ENCODE results near the gene SLC38A3. TPM values are rescaled to one million over a fixed set of nuclear protein-coding genes. Genes with fewer than 3 reads are reported as not detected.

The SLC38A3 gene
- total RNA-seq, 1 experiment from 2014 or later: not detected

DNA sequence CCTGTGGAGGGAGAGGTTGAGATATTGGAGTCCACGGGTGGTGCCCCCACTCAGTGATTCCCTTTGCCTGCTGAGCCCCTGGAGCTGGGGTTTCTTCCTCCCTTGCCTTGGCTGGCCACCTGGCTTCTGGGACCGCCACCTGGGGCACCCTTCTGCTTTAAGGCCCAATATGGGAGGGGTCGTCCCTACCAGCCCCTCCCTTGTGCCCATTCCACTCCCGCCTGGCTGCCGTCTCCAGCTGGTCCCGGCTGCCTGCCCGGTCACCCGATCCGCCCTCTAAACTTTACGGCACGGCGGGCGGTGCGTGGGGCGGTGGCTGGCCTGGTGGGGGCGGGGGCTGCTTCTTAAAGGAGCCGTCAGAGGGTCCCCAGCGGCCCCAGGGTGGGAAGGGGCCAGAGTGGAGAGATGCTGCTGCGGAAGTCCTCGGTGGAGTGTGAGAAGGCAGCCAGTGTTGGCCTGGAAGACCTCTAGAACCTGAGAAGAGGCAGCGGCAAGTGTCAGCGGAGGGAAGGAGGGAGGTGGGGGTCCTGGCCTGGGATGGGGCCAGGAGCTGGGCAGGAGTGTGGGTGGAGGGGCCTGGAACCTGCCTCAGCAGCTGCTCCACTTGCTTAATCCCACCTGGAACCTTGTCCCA is 62.3 kb downstream of the SLC38A3 start:
- DNase-seq (ENCODE audit: low spot score): no peak

DNA sequence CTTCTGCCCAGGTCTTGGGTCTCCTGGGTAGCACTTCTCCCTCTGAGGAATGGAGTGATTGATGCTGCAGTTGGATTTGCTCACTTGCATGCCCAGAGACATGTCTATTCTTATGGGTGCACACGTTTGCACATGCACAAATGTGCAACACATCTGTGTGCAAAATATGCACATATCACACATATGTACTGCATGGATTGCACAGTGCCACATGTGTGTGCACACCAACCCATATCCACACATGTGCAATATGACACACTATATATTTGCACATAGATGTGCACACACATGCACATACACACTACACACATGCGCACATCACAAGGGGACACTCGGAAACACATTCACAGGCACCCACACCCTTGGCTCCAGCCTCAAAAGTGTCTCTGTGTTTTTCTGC is 63.2 kb downstream of the SLC38A3 start:
- DNase-seq (ENCODE audit: low spot score): no peak

DNA sequence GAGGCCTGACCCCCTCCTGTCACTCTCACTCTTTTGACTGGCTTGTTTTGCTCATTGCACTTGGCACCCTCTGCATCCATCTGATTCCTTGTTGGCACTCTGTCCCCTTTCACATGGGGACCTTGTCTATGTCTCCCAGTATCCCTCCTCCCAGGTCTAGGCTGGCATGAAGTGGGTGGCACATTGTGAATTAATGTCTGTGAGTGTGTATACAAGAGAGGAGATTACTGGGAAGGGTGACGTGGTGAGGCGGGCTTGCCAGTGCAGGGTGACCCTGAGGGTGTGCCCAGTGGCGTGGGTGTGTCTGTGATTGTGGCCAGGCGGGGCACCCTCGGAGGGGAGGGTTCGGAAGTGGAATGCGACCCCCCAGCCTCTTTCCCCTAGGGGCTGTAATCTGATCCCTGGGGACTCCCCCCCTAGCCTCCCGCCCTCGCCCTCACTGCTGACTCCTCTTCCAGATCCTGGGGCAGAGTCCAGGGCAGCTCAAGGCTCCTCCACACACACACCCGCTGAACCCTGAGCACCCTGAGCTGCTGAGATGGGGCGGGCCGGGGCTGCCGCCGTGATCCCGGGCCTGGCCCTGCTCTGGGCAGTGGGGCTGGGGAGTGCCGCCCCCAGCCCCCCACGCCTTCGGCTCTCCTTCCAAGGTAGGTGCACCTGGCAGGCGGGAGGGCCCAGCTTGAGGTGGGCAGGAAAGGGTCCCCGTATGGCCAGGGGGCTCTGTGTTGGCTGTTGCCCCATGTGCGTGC is 63.8 kb downstream of the SLC38A3 start, which contains the start of gene SEMA3B:
TSS of gene SEMA3B (plus strand) at position 445 of the 749 bp plus-strand sequence. CDS start at position 539, 94 bp downstream.
- DNase-seq (ENCODE audit: low spot score): peak; percentile 82

DNA sequence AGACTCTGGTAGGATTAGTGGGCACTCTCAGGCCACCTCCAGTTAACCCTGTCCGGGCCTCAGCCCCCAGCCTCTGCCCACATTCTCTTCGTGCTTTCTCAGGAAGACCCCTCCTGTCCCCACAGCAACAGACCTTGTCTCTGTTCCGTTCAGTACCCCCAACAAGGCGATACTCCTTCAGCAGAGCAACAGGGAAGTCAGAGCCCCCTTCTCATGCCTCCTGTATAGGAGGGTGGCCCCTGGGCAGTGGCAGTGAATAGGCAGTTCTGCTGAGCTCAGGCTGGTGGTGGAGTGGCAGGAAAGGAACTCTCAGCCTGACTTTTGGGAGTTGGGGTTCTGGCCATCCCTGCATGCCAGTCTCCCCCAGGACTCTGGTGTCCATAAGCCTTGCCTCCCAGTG is 64.4 kb downstream of the SLC38A3 start:
- no peak for DNase-seq (ENCODE audit: low spot score)

DNA sequence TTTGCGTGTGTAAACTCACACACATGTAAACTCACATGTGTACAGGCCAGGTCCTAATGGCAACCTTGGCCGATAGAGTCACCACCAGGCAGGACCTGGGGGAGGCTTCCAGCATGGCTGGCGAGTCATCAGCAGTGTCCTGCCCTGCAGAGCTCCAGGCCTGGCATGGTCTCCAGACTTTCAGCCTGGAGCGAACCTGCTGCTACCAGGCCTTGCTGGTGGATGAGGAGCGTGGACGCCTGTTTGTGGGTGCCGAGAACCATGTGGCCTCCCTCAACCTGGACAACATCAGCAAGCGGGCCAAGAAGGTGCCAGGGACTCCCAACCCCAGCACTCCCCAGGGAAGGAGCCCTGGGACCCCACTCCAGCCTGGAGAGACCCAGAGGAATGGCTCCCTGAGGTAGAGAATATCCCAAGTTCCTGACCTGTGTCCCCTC is 64.9 kb downstream of the SLC38A3 start:
- DNase-seq (ENCODE audit: low spot score): peak; percentile 62

DNA sequence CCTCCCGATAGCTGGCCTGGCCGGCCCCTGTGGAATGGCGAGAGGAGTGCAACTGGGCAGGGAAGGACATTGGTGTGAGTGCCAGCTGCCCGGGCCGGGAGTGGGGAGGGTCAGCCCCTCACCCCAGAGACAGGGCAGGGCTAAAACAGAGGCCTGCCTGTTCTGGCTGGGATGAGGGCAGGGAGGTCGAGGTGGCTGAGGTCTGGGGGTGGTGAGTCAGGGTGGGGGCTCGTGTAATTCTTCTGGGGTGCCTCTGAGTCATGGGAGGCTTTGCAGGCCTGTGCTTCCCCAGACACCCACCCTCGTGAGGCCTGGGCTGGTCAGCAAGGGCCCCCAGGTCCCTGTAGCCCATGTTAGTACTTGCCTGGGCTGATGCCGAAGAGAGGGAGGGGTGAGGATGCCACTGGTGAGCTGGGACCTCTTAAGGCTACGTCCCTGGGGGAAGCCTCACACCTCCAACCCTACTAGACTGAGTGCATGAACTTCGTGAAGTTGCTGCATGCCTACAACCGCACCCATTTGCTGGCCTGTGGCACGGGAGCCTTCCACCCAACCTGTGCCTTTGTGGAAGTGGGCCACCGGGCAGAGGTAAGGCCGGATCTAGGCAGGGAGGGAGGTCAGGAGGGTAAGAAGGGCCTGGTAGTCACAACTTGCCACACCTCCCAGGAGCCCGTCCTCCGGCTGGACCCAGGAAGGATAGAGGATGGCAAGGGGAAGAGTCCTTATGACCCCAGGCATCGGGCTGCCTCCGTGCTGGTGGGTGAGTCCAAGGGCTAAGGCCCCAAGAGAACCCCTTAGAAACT is 65.6 kb downstream of the SLC38A3 start:
- no peak for DNase-seq (ENCODE audit: low spot score)

Other genes with a start within 250 kb of the SLC38A3 start
- gene RBM5, start 116.4 kb upstream of the SLC38A3 start, total RNA-seq (2014; rRNA removed; shearing (Covaris generic)): 53.7 and 79.1 TPM in 2 replicates
- 3.5 and 11.1 TPM in 2 replicates for gene SEMA3F, start 49.9 kb upstream of the SLC38A3 start, total RNA-seq (2014; rRNA removed; shearing (Covaris generic))
- not detected in 2 replicates for gene GNAT1, start 13.7 kb upstream of the SLC38A3 start, total RNA-seq (2014; rRNA removed; shearing (Covaris generic))
- gene GNAI2, start 30.9 kb downstream of the SLC38A3 start, total RNA-seq (2014; rRNA removed; shearing (Covaris generic)): 247 and 283 TPM in 2 replicates
- 22.9 and 26.3 TPM in 2 replicates for gene SEMA3B, start 63.9 kb downstream of the SLC38A3 start, total RNA-seq (2014; rRNA removed; shearing (Covaris generic))
- not detected in 2 replicates for gene LSMEM2, start 73.8 kb downstream of the SLC38A3 start, total RNA-seq (2014; rRNA removed; shearing (Covaris generic))
- gene IFRD2, start 87.2 kb downstream of the SLC38A3 start, total RNA-seq (2014; rRNA removed; shearing (Covaris generic)): 120 and 129 TPM in 2 replicates
- gene HYAL3, start 94.1 kb downstream of the SLC38A3 start, total RNA-seq (2014; rRNA removed; shearing (Covaris generic)): 7.5 and 9.7 TPM in 2 replicates
- 8.5 and 13.1 TPM in 2 replicates for gene NAA80, start 94.1 kb downstream of the SLC38A3 start, total RNA-seq (2014; rRNA removed; shearing (Covaris generic))
- gene HYAL1, start 98.3 kb downstream of the SLC38A3 start, total RNA-seq (2014; rRNA removed; shearing (Covaris generic)): 0.72 and 2.3 TPM in 2 replicates
- 113 TPM in 2 replicates for gene HYAL2, start 117.5 kb downstream of the SLC38A3 start, total RNA-seq (2014; rRNA removed; shearing (Covaris generic))
- 30.6 and 34.3 TPM in 2 replicates for gene TUSC2, start 123.0 kb downstream of the SLC38A3 start, total RNA-seq (2014; rRNA removed; shearing (Covaris generic))
- gene RASSF1, start 135.6 kb downstream of the SLC38A3 start, total RNA-seq (2014; rRNA removed; shearing (Covaris generic)): 12.9 and 16.9 TPM in 2 replicates
- gene ZMYND10, start 140.5 kb downstream of the SLC38A3 start, total RNA-seq (2014; rRNA removed; shearing (Covaris generic)): 0.09 and 0.62 TPM in 2 replicates
- 23.1 and 24.8 TPM in 2 replicates for gene NPRL2, start 145.5 kb downstream of the SLC38A3 start, total RNA-seq (2014; rRNA removed; shearing (Covaris generic))
- gene CYB561D2, start 145.6 kb downstream of the SLC38A3 start, total RNA-seq (2014; rRNA removed; shearing (Covaris generic)): 46.9 and 53.7 TPM in 2 replicates
- gene TMEM115, start 154.2 kb downstream of the SLC38A3 start, total RNA-seq (2014; rRNA removed; shearing (Covaris generic)): 57.3 and 58.9 TPM in 2 replicates

Data from A172 (cell line).